GM19193 (cell line): ENCODE measurements around the gene ISG15.

Experiments used
- POLR2A ChIP-seq: IDR thresholded peaks from 4 replicates; pipeline ENCODE4 v1.6.1; 2011; ENCODE audit not compliant: insufficient read depth, insufficient read length; ENCODE audit errors: extremely low read depth

The ISG15 gene

DNA sequence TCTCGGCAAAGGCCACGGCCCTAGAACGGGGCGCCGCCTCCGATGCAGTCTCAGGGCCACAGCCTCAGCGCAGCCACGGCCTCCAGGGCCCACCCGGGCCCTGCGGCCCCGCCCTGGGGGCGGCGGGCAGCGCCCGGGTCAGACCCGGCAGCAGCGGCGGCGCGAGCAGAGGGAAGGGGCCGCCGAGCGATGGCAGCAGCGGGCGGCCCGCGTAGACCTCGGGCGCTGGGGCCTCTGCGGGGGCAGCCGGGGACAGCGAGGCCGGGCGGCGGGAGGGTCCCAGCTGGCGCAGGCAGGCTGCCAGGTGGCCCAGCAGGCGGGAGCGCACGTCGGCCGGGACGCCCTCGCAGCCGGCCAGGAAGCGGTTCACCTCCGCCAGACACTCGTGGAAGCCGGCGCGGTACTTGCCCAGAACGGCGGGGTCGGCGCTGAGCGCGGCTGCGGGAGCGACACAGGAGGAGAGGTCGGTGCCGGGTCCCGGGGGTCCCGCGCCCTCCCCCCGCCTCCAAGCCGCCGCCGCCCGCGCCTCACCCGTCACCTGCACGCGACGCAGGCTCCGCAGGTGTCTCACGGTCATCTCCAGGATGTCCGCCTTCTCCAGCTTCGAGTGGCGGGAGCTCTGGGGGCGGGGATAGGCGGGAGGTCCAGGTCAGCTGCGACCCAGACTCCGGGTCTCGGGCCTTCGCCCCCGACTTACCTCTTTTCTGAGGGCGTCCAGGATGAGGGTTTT lies 14.1 kb upstream of the ISG15 start:
- TF ChIP-seq POLR2A: no peak

DNA sequence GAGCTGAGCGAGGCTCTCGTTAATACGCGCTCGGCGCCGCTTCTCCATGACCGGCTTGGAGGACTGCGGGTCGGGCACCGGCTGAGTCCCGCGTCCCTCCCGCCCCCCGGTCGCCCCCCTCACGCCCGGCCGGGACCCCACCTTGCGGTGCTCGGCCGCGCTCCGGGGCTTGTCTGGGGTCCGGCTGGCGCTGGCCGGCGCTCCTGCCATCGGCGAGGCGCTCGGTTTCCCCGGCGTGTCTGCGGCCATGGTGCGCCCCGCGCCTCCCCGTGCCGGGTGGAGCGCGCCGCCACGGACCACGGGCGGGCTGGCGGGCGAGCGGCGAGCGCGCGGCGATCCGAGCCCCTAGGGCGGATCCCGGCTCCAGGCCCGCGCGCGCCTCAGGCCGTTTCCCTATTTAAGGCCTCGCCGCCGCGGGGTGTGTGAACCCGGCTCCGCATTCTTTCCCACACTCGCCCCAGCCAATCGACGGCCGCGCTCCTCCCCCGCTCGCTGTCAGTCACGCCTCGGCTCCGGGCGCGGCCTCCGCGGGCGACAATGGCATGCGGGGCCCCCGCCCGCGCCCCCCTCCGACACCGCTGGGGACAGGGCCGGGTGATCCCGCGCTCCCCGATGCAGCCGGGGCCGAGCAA lies 13.5 kb upstream of the ISG15 start, which contains the start of gene HES4:
Gene HES4 (minus strand): TSS at position 373 of the 632 bp plus-strand sequence. CDS start 124 bp downstream, at position 249.
- no peak for TF ChIP-seq POLR2A

DNA sequence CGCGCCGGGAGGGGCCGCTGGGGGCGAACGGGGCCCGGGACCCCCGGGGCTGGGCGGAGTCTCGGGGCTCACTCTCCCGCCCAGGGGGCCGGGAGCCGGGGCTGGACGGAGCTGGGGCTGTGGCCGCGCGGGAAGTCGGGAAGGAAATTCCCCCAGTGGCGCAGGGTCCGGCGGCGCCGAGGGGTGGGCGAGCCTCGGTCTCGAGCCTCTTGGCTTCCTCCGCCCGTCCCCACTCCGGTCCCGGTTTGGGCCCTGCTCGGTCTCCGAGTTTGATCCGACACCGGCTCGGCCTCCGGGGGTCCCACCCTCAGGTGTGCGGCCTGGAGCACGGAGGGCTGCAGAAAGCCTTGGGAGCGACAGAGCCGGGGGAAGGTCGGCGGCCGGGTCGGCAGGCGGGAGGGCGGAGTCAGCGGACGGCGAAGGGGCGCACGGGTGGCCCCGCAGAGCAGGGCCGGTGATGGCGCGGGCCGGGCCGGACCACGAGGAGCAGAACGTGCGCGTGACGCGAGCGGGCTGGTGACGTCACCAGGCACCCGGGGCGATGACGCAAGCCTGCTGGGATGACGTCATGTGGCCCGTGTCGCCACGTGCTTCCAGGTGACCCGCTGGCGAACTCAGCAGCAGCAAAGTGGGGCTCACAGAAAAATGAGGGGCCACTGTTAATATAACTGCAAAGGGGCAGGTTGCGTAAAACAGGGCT lies 12.8 kb upstream of the ISG15 start:
- TF ChIP-seq POLR2A: no peak

DNA sequence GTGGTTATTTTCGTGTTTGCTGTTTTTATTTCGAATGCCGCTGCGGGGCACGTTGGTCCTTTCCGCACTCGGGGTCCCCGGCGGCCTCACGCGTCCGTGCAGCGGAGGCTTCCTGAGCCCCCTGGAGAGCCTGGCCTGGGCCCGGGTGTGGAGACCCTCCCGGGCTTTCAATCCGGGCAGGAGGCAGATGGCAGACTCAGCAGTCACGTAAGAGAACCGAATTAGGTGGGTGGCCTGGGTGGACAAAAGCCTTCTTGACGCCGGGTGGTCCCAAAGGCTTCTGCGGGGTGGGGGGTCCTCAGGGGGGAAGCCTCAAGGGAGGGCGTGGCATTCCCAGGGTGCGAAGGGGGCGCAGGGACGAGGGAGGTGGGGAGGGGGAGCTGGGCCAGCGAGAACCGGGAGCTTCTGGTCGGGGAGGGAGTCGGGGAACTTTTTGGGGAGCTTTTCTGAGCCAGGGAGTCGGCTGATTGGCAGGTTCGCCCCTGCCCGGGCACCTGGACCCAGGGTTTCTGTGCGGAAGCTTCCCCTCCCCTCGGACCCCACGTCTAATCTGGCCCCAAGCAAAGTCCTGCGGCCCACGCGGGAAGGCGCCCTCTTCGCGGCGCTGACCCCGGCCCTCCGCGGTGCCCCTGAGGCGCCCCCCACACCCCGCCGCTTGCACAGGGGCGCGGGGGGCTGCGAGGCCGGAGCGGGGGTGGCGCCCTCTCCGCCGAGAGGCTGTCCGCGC lies 12.1 kb upstream of the ISG15 start:
- no peak for TF ChIP-seq POLR2A

DNA sequence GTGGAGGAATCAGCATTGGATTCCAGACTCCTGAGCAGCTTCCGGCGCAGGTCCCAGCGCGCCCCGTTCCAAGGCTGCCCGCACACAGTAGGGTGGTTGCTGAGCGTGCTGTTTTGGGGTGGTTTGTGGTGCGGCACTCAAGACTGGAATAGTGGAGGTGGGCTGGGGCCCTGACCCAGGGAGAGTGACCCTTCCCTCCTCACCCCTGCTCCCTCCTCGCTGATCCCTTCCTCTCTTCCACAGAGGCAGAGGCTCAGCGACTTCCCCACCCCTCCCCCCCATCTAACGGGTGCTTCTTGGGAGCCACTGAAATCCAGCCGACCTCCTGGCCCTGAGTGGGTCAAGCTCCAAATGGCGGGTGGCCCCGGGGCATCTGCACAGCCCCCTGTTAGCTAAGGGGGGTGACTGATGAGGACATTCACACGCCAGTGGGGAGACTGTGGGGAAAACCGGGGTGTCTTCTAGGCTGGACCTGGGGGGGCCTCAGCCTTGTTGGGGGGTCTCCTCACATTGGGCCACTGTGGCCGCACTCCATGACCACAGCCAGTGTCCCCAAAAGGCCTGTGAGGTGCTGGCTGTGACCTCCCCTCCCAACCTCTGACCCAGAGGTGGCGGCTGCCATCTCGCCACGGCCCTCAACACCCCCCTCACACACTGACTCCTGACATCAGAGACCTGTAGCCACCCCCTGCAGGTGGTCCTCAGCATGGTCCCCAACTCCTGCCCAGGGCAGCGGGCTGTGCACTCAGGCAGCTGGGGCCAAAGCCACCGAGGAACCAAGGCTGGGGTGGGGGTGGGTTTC lies 9.5 kb upstream of the ISG15 start:
- no peak for TF ChIP-seq POLR2A

DNA sequence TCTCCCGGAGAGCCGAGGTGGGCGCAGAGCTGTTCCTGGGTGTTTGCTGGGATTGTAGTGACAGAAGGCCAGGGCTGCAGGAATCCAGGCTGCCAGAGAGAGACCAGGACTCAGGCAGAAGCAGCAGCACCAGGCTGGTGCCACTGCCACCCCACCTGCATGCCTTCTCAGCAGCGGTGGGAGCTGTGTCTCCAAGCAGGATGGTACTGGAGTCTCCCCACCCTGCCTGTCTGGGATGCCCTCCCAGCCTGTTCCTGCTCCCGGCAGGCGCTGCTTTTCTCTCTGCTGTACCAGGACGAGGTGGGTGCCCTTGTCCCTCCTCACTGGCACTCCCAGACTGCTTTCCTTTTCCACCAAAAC lies 8.9 kb upstream of the ISG15 start:
- TF ChIP-seq POLR2A: no peak

DNA sequence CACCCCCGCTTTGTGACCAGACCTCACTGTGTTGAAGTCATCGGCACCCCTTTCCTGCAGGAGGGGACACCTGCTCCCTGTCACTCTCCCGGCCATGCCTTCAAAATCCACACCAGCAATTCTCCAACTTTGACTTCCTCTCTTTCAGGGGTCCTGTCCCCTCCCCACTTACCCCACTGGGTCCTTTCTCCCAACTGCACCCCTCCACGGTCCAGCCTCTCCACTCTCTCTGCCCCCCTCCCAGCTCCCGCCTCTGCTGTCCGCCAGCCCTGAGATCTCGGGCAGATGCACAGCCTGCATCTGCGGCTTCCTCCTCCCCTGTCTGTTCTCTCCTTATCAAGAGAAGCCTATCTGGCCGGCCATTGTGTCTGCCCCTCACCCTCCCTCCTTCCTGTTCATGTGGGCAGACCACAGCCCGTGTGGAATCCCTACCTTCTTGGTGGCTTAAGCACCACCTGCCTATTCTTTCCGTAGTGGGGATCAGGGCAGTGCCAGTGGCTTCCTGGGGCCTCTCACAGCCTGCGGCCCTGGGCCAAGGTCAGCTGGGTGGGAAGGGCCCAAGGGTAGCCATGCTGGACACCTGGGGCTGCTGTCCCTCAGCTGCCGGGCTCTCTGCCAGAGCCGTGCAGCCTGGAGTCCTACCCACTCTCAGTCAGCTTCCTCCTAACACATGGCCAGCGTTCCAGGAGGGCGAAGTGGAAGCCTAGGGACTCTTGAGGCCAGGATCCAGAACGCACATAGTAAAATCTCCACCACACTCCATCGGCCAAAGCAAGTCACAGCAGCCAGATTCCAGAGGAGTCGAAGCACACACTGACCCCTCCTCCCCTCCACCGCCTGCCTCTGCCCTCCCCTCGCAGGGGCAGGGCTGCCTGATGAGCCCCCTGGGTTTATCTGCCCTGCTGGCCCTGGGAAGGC lies 8.3 kb upstream of the ISG15 start:
- no peak for TF ChIP-seq POLR2A

DNA sequence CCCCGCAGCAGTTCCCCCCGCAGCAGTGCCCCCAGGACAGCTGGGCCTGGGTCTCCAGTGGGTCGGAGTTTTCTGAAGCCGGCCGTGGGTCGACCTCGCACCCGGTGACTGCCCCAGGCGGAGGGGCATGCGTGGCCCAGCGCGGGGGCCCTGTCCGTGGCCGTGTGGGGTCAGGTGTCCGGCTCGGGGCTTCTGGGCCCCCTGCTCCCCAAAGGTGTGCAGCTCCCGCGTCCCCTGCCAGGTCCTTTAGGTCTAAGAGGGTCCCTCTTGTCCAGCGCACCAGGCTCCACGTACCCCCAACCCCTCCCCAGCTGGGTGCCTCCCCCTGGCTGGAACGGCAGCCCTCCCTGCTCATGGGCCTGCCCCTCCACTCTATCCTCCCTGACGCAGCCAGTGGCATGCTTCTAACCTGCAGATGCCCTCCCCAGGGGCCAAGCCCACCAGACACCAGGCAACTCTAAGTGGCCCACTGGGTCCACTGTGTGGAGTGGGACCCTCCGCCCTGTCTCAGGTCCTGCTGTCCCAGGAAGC lies 7.5 kb upstream of the ISG15 start:
- TF ChIP-seq POLR2A: no peak

DNA sequence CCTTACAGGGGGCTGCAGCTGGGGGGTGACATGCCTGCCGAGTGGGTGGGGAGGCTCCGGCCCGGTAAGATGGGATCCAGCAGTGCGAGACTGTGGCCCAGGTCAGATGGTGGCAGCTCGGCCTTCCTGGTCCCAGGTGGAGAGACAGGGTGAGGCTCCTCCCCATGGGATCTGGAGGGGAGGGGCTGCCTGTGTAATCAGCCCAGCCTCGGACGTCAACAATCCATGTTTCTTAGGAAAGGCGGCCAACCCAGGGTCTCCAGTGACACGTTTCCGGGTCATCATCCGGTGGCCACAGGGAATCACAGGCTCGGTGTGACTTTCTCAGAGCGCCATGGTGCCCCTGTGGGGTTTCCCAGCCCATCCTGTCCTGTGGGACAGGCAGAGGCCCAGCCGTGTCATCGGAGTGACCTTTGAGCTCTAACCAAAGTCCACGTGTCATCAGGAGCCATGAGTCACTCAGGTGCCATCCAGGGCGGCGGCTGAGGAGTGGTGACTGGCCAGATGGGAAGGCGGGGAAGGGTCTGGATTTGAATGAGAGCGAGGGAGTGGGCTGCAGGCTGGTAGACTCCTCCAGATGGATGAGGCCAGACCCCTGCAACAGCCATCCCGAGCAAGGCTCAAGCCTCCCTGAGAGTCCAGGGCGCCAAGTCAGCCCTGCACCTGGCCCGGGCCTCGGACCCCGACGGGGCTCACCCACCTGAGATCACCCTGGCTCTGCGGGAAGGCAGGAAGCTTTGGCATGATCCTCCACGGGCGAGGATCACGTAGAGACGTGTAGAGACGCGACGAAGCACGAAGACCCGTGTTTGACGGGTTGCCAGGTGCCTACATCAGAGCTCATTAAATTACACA lies 6.8 kb upstream of the ISG15 start:
- TF ChIP-seq POLR2A: no peak

DNA sequence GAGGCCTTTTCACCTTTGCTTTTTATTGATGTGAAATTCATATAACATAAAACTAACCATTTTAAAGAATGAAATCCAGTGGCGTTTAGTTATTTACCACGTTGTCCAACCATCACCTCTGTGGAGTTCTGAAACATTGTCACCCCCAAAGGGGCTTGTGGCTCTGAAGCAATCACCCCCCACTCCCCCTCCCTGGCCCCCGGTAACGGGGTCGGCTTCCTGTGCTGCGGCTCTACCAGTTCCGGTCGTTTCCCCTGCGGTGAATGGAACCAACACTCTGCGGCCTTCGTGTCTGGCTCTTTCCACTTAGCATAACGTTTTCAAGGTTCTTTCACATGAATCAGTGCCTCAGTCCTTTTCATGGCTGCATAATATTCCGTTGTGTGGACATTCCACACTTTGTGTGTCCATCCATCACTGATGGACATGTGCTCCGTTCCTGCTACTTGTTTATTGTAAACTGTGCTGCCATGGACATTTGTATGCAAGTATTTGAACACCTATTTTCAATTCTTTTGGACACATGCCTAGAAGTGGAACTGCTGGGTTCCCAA lies 1.8 kb upstream of the ISG15 start:
- TF ChIP-seq POLR2A: no peak

DNA sequence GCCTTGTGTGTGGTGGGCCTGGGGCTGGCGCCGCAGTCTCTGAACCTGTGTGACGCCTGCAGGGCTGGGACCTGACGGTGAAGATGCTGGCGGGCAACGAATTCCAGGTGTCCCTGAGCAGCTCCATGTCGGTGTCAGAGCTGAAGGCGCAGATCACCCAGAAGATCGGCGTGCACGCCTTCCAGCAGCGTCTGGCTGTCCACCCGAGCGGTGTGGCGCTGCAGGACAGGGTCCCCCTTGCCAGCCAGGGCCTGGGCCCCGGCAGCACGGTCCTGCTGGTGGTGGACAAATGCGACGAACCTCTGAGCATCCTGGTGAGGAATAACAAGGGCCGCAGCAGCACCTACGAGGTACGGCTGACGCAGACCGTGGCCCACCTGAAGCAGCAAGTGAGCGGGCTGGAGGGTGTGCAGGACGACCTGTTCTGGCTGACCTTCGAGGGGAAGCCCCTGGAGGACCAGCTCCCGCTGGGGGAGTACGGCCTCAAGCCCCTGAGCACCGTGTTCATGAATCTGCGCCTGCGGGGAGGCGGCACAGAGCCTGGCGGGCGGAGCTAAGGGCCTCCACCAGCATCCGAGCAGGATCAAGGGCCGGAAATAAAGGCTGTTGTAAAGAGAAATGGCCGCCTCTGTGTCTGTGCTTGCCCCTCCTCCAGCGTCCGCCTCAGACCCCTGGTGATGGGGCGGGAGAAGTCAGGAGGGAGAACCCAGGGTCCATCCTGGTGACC lies 788 bp downstream of the ISG15 start:
- no peak for TF ChIP-seq POLR2A
